Stimulated activated naive B cell treated with anti-CD40 and anti-IgM and Interleukin-4, amounts not matched to agents 10 μg/mL and 1 μg/mL and 100 μg/mL, for 72 hours (primary cell): ENCODE data around the gene STK17A.
"Not testable (repeated sequence)": the region's sequence is repeated elsewhere in the genome, so short reads cannot be mapped to it uniquely, and the experiment has no call there.

Experiments used
- ATAC-seq, 2 donors: fragments of 150-1000 bp; cut with Tn5 transposase; replicated peaks; 2 replicates each; pipeline ENCODE4 v1.10.0; 2021; ENCODE audit warnings: moderate library complexity in 1 of 2
- DNase-seq: peaks from one replicate; pipeline ENCODE4 v3.0.0; 2021
- H3K27ac Mint-ChIP-seq: one replicate; pipeline ENCODE4 v1.8.0; 2022; ENCODE audit warnings: mild to moderate bottlenecking, mixed read lengths
- H3K27me3 Mint-ChIP-seq, 2 donors: one replicate each; pipeline ENCODE4 v1.8.0; 2022; ENCODE audit warnings: mixed read lengths in 2 of 2
- H3K36me3 Mint-ChIP-seq, 2 donors: one replicate each; pipeline ENCODE4 v1.8.0; 2022; ENCODE audit warnings: mixed read lengths in 2 of 2, mild to moderate bottlenecking in 1 of 2
- H3K4me1 Mint-ChIP-seq, 2 donors: one replicate each; pipeline ENCODE4 v1.8.0; 2022; ENCODE audit warnings: mixed read lengths in 2 of 2, mild to moderate bottlenecking in 1 of 2
- H3K4me3 Mint-ChIP-seq, 2 donors: one replicate each; pipeline ENCODE4 v1.8.0; 2022; ENCODE audit warnings: mild to moderate bottlenecking in 2 of 2, mixed read lengths in 2 of 2, moderate library complexity in 1 of 2
- H3K9me3 Mint-ChIP-seq, 2 donors: one replicate each; pipeline ENCODE4 v1.8.0; 2022; ENCODE audit warnings: mixed read lengths in 2 of 2, mild to moderate bottlenecking in 1 of 2

STK17A gene

DNA sequence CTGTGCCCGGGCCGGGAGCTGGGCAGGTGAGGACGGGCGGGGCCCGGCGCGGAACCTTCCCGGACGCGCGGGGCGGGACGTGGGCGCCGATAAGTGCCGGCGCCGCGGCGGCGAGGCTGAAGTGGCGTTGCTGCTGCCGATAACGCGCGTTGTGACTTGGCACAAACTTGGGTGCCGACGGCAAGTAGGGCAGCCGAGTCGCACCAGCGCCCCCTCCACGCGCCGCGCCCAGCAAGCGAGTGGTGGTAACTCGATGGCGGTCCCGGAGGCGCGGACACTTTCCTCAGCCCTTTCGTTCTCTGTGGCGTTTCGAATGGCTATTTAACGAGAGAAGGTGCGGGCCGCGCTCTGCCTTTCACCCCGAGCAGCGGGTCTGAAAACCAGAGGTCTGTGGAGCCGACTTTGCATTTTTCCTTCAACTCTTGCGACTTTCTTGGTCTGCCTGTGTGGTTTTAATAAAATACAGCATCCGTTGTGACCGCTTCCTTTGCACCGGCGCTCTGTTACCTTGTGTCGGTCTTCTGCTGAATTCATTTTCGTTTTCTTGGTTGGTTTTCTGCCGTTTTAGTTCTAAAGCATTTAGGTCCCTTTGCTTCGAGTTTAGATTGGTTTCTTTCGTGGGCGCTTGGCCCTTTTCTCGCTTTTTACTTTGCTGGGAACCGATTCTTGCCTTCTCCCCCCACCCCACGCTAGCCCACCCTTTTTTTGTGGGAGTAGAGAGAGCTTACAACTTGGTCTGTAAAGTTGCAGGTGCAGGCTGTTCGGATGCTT lies 701 bp downstream of the STK17A start:
- Mint-ChIP-seq H3K9me3 (no peaks in the 10 kb centered on the region), H3K4me3 (peak overlapping the region; percentile 87 to 98), H3K27ac (peak overlapping the region; percentile 90)

DNA sequence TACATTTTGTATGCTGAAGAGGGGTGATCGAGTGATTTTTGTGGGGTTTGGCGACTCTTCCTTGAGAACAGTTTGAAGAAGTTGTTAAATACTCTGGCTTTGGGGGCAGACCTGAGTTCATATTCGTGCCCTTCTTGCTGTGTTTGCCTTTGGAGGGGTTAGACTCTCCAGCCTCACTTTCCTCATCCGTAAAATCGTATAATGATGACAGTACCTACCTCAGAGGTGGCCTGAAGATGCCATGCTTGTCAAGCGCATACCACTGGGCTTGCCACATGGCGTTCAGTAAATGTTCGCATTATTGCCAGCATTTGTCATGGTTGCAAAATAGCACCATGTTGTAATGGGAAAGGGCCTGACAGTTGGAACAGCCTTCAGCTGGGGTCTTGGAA lies 1.3 kb downstream of the STK17A start:
- Mint-ChIP-seq H3K36me3 (peaks cover 0 to 1% of the 10 kb centered on the region in 2 donors), H3K9me3 (no peaks in the 10 kb centered on the region), H3K27ac (peak overlapping the region; percentile 90), H3K27me3 (peaks cover 0 to 11% of the 10 kb centered on the region in 2 donors), H3K4me3 (peak overlapping the region; percentile 87 to 98), H3K4me1 (peaks cover 25 to 51% of the 10 kb centered on the region in 2 donors)
- no peak for DNase-seq
- no peak for ATAC-seq

More for the DNA sequence above, 701 bp downstream of the STK17A start:
- Mint-ChIP-seq H3K36me3 (peaks cover 0 to 1% of the 10 kb centered on the region in 2 donors), H3K27me3 (peaks cover 0 to 11% of the 10 kb centered on the region in 2 donors), H3K4me1 (peaks cover 20 to 45% of the 10 kb centered on the region in 2 donors)
- ATAC-seq (peak; percentile 43 to 49), DNase-seq (peak; percentile 62)

DNA sequence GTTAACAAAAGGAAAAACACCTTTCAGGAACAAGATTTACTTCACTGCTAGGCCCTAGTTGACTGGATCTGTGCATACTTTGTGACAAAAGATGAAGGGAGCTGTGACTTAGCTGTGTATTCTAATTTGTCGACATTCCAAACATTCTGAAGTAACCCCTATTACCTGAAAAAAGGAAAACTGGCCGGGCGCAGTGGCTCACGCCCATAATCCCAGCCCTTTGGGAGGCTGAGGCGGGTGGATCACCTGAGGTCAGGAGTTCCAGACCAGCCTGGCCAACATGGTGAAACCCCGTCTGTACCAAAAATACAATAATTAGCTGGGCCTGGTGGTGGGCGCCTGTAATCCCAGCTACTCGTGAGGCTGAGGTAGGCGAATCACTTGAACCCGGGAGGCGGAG lies 1.8 kb downstream of the STK17A start:
- ATAC-seq, H3K9me3 Mint-ChIP-seq, DNase-seq, H3K27ac Mint-ChIP-seq, H3K36me3 Mint-ChIP-seq: not testable (repeated sequence)
- H3K4me1 Mint-ChIP-seq = peaks cover 30 to 56% of the 10 kb centered on the region in 2 donors
- peak overlapping the region; percentile 87 to 98 for H3K4me3 Mint-ChIP-seq
- peaks cover 0 to 11% of the 10 kb centered on the region in 2 donors for H3K27me3 Mint-ChIP-seq

- DNase-seq (no peak), ATAC-seq (no peak)
- Mint-ChIP-seq H3K4me1 (peaks cover 34 to 63% of the 10 kb centered on the region in 2 donors), H3K36me3 (peaks cover 0 to 1% of the 10 kb centered on the region in 2 donors), H3K27ac (no peak overlapping the region), H3K4me3 (peak overlapping the region; percentile 61 to 63), H3K27me3 (peaks cover 0 to 10% of the 10 kb centered on the region in 2 donors), H3K9me3 (no peaks in the 10 kb centered on the region)
Observed at GRCh38 chr7:43585562-43585961, 2.7 kb downstream of the STK17A start.

DNA sequence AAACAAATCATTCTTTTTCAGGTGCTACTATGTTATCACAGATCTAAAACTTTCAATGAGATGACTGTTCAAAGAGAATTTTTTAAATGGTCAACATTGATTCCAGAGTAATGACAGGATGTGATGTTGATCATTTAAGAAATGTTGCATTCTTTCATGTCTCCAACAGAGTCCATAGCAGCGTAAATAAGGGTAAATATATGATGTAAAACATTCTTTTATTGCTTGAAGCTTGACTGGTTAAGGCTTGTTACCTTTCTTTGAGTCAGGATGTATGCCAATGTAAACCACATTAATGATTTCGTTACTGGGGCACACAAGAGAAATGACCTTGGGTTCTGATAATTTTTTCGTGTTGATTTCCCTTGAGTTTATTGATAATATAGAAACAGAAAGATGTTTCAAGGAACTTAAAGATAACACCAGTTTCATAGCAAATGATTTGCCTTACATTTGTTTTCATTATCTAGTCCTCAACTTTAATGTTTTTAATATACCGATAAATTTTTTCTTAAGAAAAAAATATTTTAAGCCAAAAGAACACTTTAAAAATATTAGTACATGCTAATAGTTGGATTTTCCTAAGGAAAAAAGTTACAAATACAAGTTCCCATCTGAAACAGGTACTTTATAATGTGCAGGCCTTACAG lies 3.5 kb downstream of the STK17A start:
- no peaks in the 10 kb centered on the region for H3K9me3 Mint-ChIP-seq
- peaks cover 0 to 1% of the 10 kb centered on the region in 2 donors for H3K36me3 Mint-ChIP-seq
- no peak for ATAC-seq
- peaks cover 38 to 72% of the 10 kb centered on the region in 2 donors for H3K4me1 Mint-ChIP-seq
- DNase-seq = no peak
- H3K4me3 Mint-ChIP-seq = peak overlapping the region; percentile 61 to 63
- H3K27ac Mint-ChIP-seq = peak overlapping the region; percentile 81
- peaks cover 0 to 6% of the 10 kb centered on the region in 2 donors for H3K27me3 Mint-ChIP-seq

DNA sequence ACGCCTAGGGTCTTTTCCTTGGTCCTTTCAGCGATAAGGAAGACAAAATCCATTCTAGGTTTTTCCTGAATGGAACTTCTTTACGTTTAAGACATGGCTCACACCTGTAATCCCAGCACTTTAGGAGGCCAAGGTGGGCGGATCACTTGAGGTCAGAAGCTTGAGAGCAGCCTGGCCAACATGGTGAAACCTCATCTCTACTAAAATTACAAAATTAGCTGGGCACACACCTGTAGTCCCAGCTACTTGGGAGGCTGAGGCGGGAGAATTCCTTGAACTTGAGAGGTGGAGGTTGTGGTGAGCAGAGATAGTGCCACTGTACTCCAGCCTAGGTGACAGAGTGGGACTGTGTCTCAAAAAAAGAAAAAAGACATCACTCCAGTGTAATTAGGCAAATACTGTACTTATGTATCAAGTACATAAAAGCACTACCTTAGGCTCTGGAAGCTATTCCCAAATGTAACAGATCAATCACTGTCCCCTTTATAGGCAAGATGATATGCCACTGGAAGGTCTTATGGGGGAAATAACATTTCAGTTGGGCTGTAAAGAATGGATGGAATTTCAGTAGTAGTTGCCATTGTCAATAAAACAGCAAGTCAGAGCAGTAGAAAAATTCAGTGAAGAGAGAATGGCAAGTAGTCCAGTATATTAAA lies 5.7 kb downstream of the STK17A start:
- H3K4me1 Mint-ChIP-seq = peaks cover 46 to 86% of the 10 kb centered on the region in 2 donors
- ATAC-seq = no peak
- H3K4me3 Mint-ChIP-seq = no peak overlapping the region
- H3K36me3 Mint-ChIP-seq = peaks cover 2 to 6% of the 10 kb centered on the region in 2 donors
- no peak for DNase-seq
- H3K27ac Mint-ChIP-seq = peak overlapping the region; percentile 80
- peaks cover 0 to 2% of the 10 kb centered on the region in 2 donors for H3K9me3 Mint-ChIP-seq
- no peaks in the 10 kb centered on the region for H3K27me3 Mint-ChIP-seq

GRCh38 chr7:43589133-43589478 lies 6.2 kb downstream of the STK17A start:
- no peak for ATAC-seq
- peaks cover 2 to 6% of the 10 kb centered on the region in 2 donors for H3K36me3 Mint-ChIP-seq
- H3K4me3 Mint-ChIP-seq = no peak overlapping the region
- no peak overlapping the region for H3K27ac Mint-ChIP-seq
- no peaks in the 10 kb centered on the region for H3K27me3 Mint-ChIP-seq
- DNase-seq = no peak
- H3K4me1 Mint-ChIP-seq = peaks cover 50 to 86% of the 10 kb centered on the region in 2 donors
- peaks cover 0 to 2% of the 10 kb centered on the region in 2 donors for H3K9me3 Mint-ChIP-seq

DNA sequence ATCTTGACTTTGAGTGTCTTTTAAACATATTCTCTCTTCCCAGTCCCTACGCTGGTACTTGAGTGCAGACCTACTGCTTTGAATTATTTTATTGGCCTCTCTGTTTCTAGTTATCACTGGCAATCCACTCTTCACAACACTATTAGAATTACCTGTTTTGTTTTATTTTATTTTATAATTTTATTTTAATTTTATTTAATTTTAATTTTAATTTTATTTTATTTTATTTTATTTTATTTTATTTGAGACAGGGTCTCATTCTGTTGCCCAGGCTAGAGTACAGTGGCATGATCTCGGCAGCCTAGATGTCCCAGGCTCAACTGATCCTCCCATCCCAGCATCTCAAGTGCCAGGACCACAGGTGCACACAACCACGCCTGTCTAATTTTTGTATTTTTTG lies 6.8 kb downstream of the STK17A start:
- peaks cover 2 to 6% of the 10 kb centered on the region in 2 donors for H3K36me3 Mint-ChIP-seq
- ATAC-seq = no peak
- peaks cover 54 to 87% of the 10 kb centered on the region in 2 donors for H3K4me1 Mint-ChIP-seq
- peaks cover 0 to 2% of the 10 kb centered on the region in 2 donors for H3K9me3 Mint-ChIP-seq
- DNase-seq = no peak
- H3K27ac Mint-ChIP-seq = peak overlapping the region; percentile 31
- H3K4me3 Mint-ChIP-seq = no peak overlapping the region
- H3K27me3 Mint-ChIP-seq = no peaks in the 10 kb centered on the region

DNA sequence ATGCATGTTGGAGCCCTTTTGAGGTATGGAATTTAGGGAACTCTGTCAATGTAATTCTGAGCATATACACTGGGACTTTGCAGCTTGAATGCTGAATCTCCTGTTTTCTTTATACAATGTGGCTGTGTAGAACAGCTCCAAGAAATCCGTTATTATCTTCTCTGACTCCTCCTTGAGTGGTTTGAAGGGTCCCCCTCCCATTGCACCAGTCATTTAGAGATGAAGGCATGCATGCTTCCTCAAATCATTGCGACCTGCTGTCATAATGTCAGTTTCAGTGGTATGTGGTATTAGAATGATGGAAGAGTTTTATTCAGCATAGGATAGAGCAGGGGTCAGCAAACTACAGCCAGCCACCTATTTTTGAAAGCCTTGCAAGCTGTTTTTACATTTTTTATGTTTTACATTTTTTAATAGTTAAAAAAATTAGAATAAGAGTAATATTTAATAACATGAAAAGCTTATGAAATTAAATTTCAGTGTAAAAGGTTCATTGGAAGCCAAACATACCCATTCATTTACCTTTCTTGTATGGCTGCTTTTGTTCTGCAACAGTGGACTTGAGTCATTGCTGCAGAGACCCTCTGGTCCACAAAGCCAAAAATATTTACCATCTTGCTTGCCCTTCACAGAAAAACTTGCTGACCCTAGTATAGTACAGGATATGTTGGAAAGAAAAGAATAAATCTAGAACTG lies 8.1 kb downstream of the STK17A start:
- ATAC-seq (peak; percentile 92 to 94), DNase-seq (peak; percentile 69)
- no peaks in the 10 kb centered on the region for H3K27me3 Mint-ChIP-seq
- peaks cover 2 to 6% of the 10 kb centered on the region in 2 donors for H3K36me3 Mint-ChIP-seq
- peak overlapping the region; percentile 41 to 64 for H3K4me3 Mint-ChIP-seq
- peak overlapping the region; percentile 83 for H3K27ac Mint-ChIP-seq
- H3K9me3 Mint-ChIP-seq = peaks cover 0 to 2% of the 10 kb centered on the region in 2 donors
- H3K4me1 Mint-ChIP-seq = peaks cover 52 to 86% of the 10 kb centered on the region in 2 donors

GRCh38 chr7:43591558-43592180 lies 8.8 kb downstream of the STK17A start:
- no peaks in the 10 kb centered on the region for H3K27me3 Mint-ChIP-seq
- peak; percentile 20 to 28 for ATAC-seq
- peaks cover 0 to 2% of the 10 kb centered on the region in 2 donors for H3K9me3 Mint-ChIP-seq
- H3K36me3 Mint-ChIP-seq = peaks cover 2 to 6% of the 10 kb centered on the region in 2 donors
- peak overlapping the region; percentile 41 to 64 for H3K4me3 Mint-ChIP-seq
- no peak for DNase-seq
- H3K27ac Mint-ChIP-seq = peak overlapping the region; percentile 83
- H3K4me1 Mint-ChIP-seq = peaks cover 49 to 82% of the 10 kb centered on the region in 2 donors

- peak overlapping the region; percentile 83 for H3K27ac Mint-ChIP-seq
- DNase-seq = no peak
- no peaks in the 10 kb centered on the region for H3K27me3 Mint-ChIP-seq
- peaks cover 2 to 6% of the 10 kb centered on the region in 2 donors for H3K36me3 Mint-ChIP-seq
- no peak overlapping the region for H3K4me3 Mint-ChIP-seq
- no peak for ATAC-seq
- H3K4me1 Mint-ChIP-seq = peaks cover 46 to 78% of the 10 kb centered on the region in 2 donors
- peaks cover 0 to 2% of the 10 kb centered on the region in 2 donors for H3K9me3 Mint-ChIP-seq
Observed at GRCh38 chr7:43592326-43592725, 9.4 kb downstream of the STK17A start.

DNA sequence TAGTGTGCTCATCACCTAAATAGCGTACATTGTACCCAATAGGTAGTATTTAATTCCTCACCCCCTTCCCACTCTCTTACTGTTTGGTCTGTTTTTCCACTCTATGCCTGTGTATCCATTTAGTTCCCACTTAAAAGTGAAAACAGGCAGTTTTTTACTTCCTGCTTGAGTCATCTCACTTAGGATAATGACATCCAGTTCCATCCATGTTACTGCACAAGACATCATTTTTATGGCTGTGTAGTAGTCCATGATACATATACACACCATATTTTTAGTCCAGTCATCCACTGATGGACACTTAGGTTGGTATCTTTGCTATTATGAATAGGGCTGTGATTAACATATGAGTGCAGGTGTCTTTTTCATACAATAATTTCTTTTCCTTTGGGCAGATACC lies 10.1 kb downstream of the STK17A start:
- H3K9me3 Mint-ChIP-seq = peaks cover 0 to 2% of the 10 kb centered on the region in 2 donors
- H3K27ac Mint-ChIP-seq = no peak overlapping the region
- DNase-seq = no peak
- peaks cover 44 to 76% of the 10 kb centered on the region in 2 donors for H3K4me1 Mint-ChIP-seq
- no peak for ATAC-seq
- H3K27me3 Mint-ChIP-seq = no peaks in the 10 kb centered on the region
- H3K4me3 Mint-ChIP-seq = no peak overlapping the region
- peaks cover 2 to 6% of the 10 kb centered on the region in 2 donors for H3K36me3 Mint-ChIP-seq

DNA sequence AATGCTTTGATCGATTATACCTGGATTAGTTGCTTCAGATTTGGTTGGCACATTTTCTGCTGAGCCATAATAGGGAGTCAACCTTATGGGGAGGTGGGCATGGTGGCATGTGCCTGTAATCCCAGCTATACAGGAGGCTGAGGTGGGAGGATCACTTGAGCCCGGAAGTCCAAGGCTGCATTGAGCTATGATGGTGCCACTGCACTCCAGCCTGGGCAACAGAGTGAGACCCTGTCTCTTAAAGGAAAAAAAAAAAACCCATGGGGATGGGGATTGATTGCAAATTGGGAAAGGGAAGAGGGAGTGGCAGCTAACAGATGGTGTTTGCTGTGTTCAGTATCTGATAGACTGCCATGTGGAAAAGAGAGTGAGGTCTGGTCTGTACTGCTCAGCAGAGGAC lies 11.1 kb downstream of the STK17A start:
- Mint-ChIP-seq H3K27ac (peak overlapping the region; percentile 82), H3K4me1 (peaks cover 35 to 66% of the 10 kb centered on the region in 2 donors), H3K27me3 (no peaks in the 10 kb centered on the region), H3K4me3 (peak overlapping the region in 1 of 2 donors; percentile 39), H3K36me3 (peaks cover 2 to 6% of the 10 kb centered on the region in 2 donors), H3K9me3 (peaks cover 0 to 2% of the 10 kb centered on the region in 2 donors)
- no peak for DNase-seq
- no peak for ATAC-seq
